ENCODE measurements around the gene CNGB1. TPM values are rescaled to one million over a fixed set of nuclear protein-coding genes. Genes with fewer than 3 reads are reported as not detected.
"Not testable (repeated sequence)": the region's sequence is repeated elsewhere in the genome, so short reads cannot be mapped to it uniquely, and the experiment has no call there.

Gene CNGB1
- total RNA-seq, 2 donors from 2014 or later, result not detected

DNA sequence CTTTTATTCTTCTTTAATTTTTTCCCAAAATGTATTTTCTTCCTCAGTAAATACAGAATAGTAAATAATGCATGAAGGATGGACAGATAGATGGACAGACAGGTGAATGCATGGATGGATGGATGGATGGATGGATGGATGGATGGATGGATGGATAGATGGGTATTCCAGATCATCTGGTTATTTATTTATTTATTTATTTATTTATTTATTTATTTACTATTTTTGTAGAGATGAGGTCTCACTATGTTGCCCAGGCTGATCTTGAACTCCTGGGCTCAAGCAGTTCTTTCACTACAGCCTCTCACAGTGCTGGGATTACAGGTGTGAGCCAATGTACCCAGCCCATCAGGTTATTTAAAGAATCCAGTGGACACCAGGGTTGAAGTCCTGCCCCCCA is 53.0 kb downstream of the CNGB1 start:
- DNase-seq; intact Hi-C loops (cut with DNase I); ATAC-seq: not testable (repeated sequence)

- intact Hi-C loops (cut with DNase I); DNase-seq; ATAC-seq: not testable (repeated sequence)
Observed at GRCh38 chr16:57917489-57917888, 53.4 kb downstream of the CNGB1 start.

- ATAC-seq (no peak), DNase-seq (no peak)
- intact Hi-C loops (cut with DNase I), result no loop called here
Observed at GRCh38 chr16:57916735-57917438, 54.0 kb downstream of the CNGB1 start.

GRCh38 chr16:57915811-57916488 is 55.0 kb downstream of the CNGB1 start:
- intact Hi-C loops (cut with DNase I), result no loop called here
- DNase-seq (no peak), ATAC-seq (no peak)

GRCh38 chr16:57915267-57915666 is 55.7 kb downstream of the CNGB1 start:
- ATAC-seq (no peak), DNase-seq (no peak)
- intact Hi-C loops (cut with DNase I), result no loop called here

- ATAC-seq, result no peak
- DNase-seq, result no peak
- intact Hi-C loops (cut with DNase I), result no loop called here
Observed at GRCh38 chr16:57914244-57915173, 56.4 kb downstream of the CNGB1 start.

DNA sequence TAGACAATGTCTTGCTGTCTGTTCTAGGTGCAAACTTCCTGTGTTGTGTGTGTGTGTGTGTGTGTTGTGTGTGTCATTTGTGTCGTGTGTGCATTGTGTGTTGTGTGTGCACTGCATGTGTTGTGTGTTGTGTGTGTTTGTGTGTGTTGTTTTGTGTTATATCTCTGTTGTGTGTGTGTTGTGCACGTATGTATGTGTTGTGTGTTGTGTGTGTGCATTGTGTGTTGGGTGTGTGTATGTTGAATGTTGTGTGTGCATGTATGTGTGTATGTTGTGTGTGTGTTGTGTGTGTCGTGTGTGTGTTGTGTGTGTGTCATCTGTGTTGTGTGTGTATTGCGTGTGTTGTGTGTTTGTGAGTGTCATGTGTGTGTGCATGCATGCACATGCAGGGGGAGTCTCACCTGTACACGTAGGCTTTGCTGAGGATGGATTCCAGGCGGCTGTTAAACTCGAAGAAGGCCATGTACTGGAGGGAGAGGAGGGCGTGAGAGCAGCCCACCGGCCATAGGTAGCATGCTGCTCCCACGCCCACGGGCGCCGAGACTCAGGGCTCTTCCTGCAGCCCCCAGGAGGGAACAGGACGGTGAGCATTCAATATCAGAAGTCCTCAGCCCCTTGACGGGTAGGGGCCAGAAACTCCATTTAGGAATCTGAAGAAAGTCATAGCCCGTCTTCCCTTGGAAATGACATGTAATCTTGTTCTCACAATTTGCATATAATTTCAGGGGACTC is 58.2 kb downstream of the CNGB1 start:
- DNase-seq, result no peak
- ATAC-seq, result no peak
- intact Hi-C loops (cut with DNase I), result no loop called here

GRCh38 chr16:57911743-57912142 is 59.2 kb downstream of the CNGB1 start:
- intact Hi-C loops (cut with DNase I), result no loop called here
- DNase-seq (no peak), ATAC-seq (no peak)

DNA sequence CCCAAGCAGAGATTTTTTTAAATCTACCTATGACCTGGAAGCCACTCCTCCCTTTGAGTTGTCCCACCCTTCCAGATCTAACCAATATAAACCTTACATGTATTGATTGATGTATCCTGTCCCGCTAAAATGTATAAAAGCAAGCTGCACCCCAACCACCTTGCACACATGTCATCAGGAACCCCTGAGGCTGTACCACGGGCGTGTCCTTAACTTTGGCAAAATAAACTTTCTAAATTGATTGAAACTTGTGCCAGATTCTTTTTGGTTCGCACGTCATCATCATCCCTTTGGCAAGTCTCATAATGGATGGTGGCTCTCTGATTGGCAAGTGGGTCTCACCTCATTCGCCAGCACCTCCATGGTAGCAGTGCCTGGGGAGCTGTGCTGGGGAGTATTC is 60.2 kb downstream of the CNGB1 start:
- DNase-seq (no peak), ATAC-seq (no peak)
- intact Hi-C loops (cut with DNase I), result no loop called here

DNA sequence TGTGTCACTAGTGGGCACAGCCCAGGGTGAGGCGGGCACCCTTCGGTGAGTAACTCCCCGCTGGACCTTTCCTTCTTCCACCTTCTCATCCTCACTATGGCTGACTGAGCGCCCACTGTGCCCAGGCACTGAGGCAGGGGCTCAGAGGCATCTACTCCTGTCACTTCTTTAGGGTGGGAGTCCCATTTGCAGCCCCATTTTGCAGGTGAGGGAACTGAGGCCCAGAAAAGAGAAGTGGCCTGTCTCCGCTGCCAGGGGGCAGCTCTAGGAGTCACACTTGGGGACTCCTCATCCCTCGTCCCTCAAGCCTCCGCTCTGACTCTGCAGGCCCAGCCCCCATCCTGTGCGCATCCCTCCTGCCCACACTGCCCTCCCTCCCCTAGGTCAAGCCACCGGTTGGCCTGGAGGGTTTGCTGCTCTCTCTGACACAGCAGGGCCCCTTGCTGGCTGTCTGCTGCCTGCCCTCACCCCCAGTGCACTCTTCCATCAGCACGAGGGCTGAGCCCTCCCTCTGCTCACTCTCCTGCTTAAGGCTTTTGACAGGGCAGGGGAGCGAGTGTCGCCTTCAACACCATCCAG is 62.4 kb downstream of the CNGB1 start:
- DNase-seq, result no peak
- ATAC-seq, result no peak
- intact Hi-C loops (cut with DNase I), result no loop called here

DNA sequence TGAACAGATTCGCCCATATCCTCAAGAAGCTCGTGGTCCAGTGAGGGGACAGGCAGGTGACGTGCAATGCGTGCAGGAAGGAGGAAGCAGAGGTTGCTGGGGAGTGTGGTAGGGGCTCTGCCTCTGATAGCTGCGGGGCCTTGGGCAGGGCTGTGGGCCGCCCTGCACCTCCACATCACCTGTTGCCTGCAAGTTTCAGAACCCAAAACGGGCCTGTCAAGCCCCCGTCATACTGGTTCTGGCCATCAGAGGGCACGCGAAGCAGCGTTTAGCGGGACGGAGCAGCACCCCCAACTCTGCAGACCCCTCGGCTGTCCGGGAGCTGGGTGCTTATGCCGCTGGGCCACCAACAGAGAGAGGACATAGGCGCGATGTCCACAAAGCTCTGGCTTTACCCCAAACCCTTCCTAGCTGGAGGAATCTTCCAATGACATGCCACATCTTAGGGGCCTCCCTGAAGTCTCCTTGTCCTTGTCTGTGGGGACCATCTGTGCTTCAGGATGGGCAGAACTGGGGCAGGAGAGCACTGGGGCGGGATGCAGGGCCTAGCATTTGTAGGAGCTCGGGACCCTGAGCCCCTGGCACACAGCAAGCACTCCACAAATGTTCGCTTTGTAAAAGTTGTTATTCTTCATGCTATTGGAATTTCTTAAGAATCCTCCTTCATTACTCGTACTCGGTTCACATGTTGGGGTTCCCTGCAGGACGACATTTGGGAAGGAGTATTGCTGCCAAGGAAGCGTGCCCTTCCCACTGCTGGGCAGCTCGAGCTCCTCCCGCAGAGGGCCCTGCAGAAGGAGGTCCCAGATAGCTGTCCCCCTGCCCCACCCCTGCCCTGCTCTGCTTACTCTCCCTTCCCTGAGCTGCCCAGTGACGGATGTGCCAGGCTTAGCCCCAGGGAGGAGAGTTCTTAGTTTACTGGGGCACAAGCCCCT is 64.3 kb downstream of the CNGB1 start:
- ATAC-seq (peak; percentile 50 to 68), DNase-seq (no peak)
- intact Hi-C loops (cut with DNase I), result no loop called here

GRCh38 chr16:57904101-57904500 is 66.8 kb downstream of the CNGB1 start:
- ATAC-seq (no peak), DNase-seq (no peak)
- intact Hi-C loops (cut with DNase I), result no loop called here

- intact Hi-C loops (cut with DNase I), result no loop called here
- DNase-seq, result no peak
- no peak for ATAC-seq
Observed at GRCh38 chr16:57903656-57904055, 67.3 kb downstream of the CNGB1 start.

DNA sequence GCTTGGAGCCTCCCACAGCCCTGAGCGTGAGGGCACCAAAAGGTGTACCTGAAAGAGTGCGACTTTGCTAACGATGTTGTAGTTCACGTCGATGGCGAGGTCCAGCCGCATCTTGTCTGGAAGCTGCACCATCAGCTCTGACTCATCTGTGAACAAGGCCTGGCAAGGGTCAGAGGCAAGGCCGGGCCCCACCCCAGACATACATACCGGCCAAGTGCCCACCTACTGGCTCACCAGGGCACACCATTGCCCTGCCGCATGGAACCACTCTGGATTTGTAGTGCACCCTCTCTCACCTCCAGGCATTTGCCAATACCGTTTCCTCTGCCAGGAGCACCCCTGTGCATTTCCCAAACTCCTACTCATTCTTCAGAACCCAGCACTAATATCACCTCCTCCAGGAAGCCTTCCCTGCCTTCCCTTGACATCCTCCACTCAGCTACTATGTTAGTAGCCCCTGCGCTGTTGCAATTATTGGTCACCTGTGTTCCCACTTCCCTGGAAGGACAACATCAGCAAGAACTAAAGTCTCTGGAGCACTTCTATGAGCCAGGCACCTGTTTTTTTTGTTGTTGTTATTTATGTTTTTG is 69.4 kb downstream of the CNGB1 start:
- ATAC-seq (no peak), DNase-seq (no peak)
- intact Hi-C loops (cut with DNase I), result loop anchor here in 1 of 2 donors (2.0 kb wide), 1 partner anchor 97 kb away; no protein-coding TSS in a partner anchor

DNA sequence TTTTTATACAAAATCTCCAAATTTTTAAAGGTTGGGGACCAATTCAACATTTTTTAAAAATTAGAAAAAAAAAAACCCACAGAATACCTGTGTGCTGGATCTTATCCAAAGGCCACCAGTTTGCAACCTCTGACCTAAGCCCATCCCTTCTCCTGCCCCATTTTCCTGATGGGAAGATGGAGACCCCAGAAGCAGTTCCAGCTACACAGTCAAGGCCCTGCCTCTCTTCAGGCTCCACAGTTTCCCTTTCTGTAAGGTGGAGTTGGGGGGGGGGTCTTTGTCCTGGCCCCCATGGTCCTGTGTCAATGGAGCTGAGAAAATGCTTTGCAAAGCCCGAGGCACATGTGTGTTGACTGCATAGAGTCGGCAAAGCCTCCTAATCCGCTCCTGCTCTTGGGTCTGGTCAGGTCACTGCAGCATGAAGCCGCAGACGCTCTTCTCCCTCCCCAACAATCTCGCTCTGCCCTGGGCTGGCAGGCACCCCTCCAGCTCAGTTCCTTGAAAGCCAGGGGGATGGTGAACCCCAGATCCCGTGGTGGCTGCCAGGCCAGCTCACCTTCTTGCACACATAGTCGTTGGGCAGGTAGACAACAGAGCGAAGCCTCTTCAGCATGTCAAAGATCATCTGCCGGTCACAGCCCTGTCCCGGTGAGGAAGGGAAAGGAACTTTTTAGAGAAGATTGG is 70.0 kb downstream of the CNGB1 start:
- intact Hi-C loops (cut with DNase I), result loop anchor here in 1 of 2 donors (2.0 kb wide), 1 partner anchor 98 kb away; no protein-coding TSS in a partner anchor
- no peak for ATAC-seq

DNA sequence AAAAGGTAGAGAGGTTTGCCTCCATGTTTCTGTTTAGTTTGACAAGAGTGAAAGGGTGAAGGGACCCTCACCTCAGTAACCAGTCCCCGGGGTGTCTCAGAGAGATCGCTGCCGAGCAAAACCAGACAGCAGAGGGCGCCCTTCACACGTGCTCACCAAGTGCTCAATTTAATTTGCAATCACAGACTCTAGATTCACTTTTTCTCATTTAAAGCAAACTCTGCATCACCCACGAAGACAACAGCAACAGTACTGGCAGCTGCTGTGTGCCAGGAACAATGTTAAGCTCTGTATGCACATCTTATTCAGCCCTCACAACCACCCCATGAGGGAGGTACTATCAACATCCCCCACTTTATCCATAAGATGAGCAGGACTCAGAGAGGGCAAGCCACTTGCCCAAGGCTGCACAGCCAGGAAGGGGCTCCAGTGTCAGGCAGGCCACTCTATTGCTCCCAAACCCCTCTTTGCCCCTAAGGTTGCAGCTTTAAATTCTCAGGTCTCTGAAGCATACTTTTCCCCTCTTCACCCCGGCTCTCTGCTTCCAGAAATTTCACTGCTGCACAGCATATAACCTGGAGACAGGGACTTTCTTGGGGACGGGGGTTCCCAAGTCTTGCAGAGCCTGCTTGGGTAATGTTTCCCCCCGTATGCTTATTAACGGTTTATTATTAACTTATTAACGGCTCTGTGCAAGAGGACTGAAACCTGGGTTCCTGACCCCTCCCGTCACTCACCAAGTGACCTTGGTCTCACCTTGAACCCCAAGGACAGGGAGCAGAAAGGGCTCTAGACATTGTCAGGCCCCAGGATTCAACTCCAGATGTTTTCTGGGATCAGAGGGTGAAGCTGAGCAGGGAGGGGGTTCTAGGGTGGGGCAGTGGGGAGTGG is 70.9 kb downstream of the CNGB1 start:
- DNase-seq, result peak; percentile 78
- intact Hi-C loops (cut with DNase I), result loop anchor here (2.0 kb wide), 2 partner anchors 99 to 101 kb away; partner anchors contain the start of genes USB1 (in 1 of the 2) and ZNF319 (in 1 of the 2)
- ATAC-seq, result peak; percentile 79 to 82

More for the DNA sequence above, 70.0 kb downstream of the CNGB1 start:
- DNase-seq, result no peak
